HepG2 (cell line): Measurements from ENCODE around the gene SLC2A8. TPM values are rescaled to one million over a fixed set of nuclear protein-coding genes. Genes with fewer than 3 reads are reported as not detected.

Source experiments
- ELK4 ChIP-seq: sonication (generic); formaldehyde crosslinking; IDR thresholded peaks from 2 replicates; pipeline ENCODE4 v1.9.0; 2021; ENCODE audit warnings: missing genetic modification reagents, borderline replicate concordance
- HOXA3 ChIP-seq: sonication (generic); formaldehyde crosslinking; IDR thresholded peaks from 2 replicates; pipeline ENCODE4 v1.5.0; 2020; ENCODE audit warnings: missing genetic modification reagents
- NCOR1 ChIP-seq: fragments of 200-600 bp; sonication (generic); IDR thresholded peaks from 2 replicates; pipeline ENCODE4 v1.7.0; 2017; ENCODE audit warnings: antibody characterized with exemption, low read length, borderline replicate concordance
- NKX3-1 ChIP-seq: sonication (generic); formaldehyde crosslinking; IDR thresholded peaks from 2 replicates; pipeline ENCODE4 v1.5.0; 2020; ENCODE audit warnings: missing genetic modification reagents
- RAD51 ChIP-seq: fragments of 450-650 bp; IDR thresholded peaks from 2 replicates; pipeline ENCODE4 v1.6.1; 2016; ENCODE audit warnings: borderline replicate concordance
- RFXAP ChIP-seq: sonication (generic); formaldehyde crosslinking; IDR thresholded peaks from 2 replicates; pipeline ENCODE4 v1.4.0; 2020; ENCODE audit warnings: missing genetic modification reagents, borderline replicate concordance
- SMAD9 ChIP-seq: sonication (generic); formaldehyde crosslinking; IDR thresholded peaks from 2 replicates; pipeline ENCODE4 v1.5.1; 2020; ENCODE audit warnings: mild to moderate bottlenecking, missing genetic modification reagents
- STAT6 ChIP-seq: sonication (generic); formaldehyde crosslinking; IDR thresholded peaks from 2 replicates; pipeline ENCODE4 v1.4.0; 2020; ENCODE audit warnings: missing genetic modification reagents, mild to moderate bottlenecking, borderline replicate concordance
- ZBTB1 ChIP-seq: sonication (generic); formaldehyde crosslinking; IDR thresholded peaks from 2 replicates; pipeline ENCODE4 v1.4.0; 2020; ENCODE audit warnings: missing genetic modification reagents, borderline replicate concordance
- ZBTB8A ChIP-seq: sonication (generic); formaldehyde crosslinking; IDR thresholded peaks from 2 replicates; pipeline ENCODE4 v1.4.0; 2020; ENCODE audit warnings: mild to moderate bottlenecking, low read depth, missing genetic modification reagents, borderline replicate concordance
- ZNF383 ChIP-seq: sonication (generic); formaldehyde crosslinking; IDR thresholded peaks from 2 replicates; pipeline ENCODE4 v1.4.0; 2020; ENCODE audit warnings: missing genetic modification reagents, mild to moderate bottlenecking, borderline replicate concordance
- ZNF432 ChIP-seq: sonication (generic); formaldehyde crosslinking; IDR thresholded peaks from 2 replicates; pipeline ENCODE4 v1.5.0; 2020; ENCODE audit warnings: missing genetic modification reagents, mild to moderate bottlenecking, borderline replicate concordance
- ZNF670 ChIP-seq: sonication (generic); formaldehyde crosslinking; IDR thresholded peaks from 2 replicates; pipeline ENCODE4 v1.8.0; 2022; ENCODE audit warnings: mild to moderate bottlenecking, missing genetic modification reagents, borderline replicate concordance
- ZSCAN12 ChIP-seq: sonication (generic); formaldehyde crosslinking; IDR thresholded peaks from 2 replicates; pipeline ENCODE4 v1.9.0; 2021; ENCODE audit warnings: mild to moderate bottlenecking, missing genetic modification reagents
- polyA plus RNA-seq, 8 experiments: library from polyadenylated mRNA; depleted of rRNA in 3 of 8; stranded (reverse) in 7 of 8; unstranded in 1 of 8; fragments of >200 nt; fragmentation: Illumina TruSeq in 4 of 8; extraction: Trizol in 4 of 8; gene quantifications; 2 replicates each; pipeline versions ENCODE4 v1.2.1 to v1.2.3, GENCODE V29; 2011 to 2016; ENCODE audit warnings: low read depth in 4 of 8, missing spikeins in 1 of 8, mixed read lengths in 1 of 8; ENCODE audit not compliant: insufficient read depth in 1 of 8
- total RNA-seq, 5 experiments: library from RNA; depleted of rRNA; stranded (reverse); fragments of >200 nt; fragmentation: Illumina TruSeq; extraction: Trizol; gene quantifications; 2 replicates each; pipeline ENCODE4 v1.2.3, GENCODE V29; 2016; ENCODE audit warnings: low read depth in 1 of 5
- TF ChIP-seq, protein P1 (sequence below): sonication (generic); formaldehyde crosslinking; IDR thresholded peaks from 2 replicates; pipeline ENCODE4 v1.9.0; 2022; ENCODE audit warnings: low read depth, missing genetic modification reagents

Gene SLC2A8
- total and polyA plus RNA-seq, 2 of the 13 experiments (the other 11 are each of a cell fraction or from before 2014, with no cell fraction given): 22.6 to 48.6 TPM

- TF ChIP-seq, protein P1, sequence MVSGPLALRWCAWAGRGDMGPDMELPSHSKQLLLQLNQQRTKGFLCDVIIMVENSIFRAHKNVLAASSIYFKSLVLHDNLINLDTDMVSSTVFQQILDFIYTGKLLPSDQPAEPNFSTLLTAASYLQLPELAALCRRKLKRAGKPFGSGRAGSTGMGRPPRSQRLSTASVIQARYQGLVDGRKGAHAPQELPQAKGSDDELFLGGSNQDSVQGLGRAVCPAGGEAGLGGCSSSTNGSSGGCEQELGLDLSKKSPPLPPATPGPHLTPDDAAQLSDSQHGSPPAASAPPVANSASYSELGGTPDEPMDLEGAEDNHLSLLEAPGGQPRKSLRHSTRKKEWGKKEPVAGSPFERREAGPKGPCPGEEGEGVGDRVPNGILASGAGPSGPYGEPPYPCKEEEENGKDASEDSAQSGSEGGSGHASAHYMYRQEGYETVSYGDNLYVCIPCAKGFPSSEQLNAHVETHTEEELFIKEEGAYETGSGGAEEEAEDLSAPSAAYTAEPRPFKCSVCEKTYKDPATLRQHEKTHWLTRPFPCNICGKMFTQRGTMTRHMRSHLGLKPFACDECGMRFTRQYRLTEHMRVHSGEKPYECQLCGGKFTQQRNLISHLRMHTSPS (CRISPR knock-in tag): no peak
- TF ChIP-seq ZNF670 (no peak; the same call in 1 of the 2 replicates), RFXAP (CRISPR knock-in tag) (no peak), ELK4 (CRISPR knock-in tag) (no peak), HOXA3 (CRISPR knock-in tag) (no peak; the same call in 1 of the 2 replicates), ZNF432 (no peak), SMAD9 (no peak), NKX3-1 (CRISPR knock-in tag) (no peak), ZBTB1 (CRISPR knock-in tag) (no peak), ZBTB8A (CRISPR knock-in tag) (no peak), RAD51 (no peak), NCOR1 (peak; percentile 58; the same call in 1 of the 2 replicates), STAT6 (no peak), ZNF383 (CRISPR knock-in tag) (no peak), ZSCAN12 (CRISPR knock-in tag) (no peak)
These were observed 8.7 kb upstream of the SLC2A8 start (continued) for GRCh38 chr9:127388037-127388855.
